Measurements from ENCODE around the gene CFLAR. TPM values are rescaled to one million over a fixed set of nuclear protein-coding genes. Genes with fewer than 3 reads are reported as not detected.
A peak's percentile ranks its signal among the peaks of the same experiment; 100 is the strongest.
"Not testable (repeated sequence)": the region's sequence is repeated elsewhere in the genome, so short reads cannot be mapped to it uniquely, and the experiment has no call there.

The CFLAR gene
- total RNA-seq, 1 donor from 2014 or later, result 62.6 TPM

GRCh38 chr2:201117735-201118094 is 1.8 kb downstream of the CFLAR start:
- H3K36me3 ChIP-seq (ENCODE audit: control insufficient read depth in 3 of 3, insufficient read depth in 3 of 3, low read length in 3 of 3); H3K27me3 ChIP-seq (ENCODE audit: control insufficient read depth in 3 of 3, insufficient read depth in 3 of 3, low read length in 3 of 3); H3K9me3 ChIP-seq (ENCODE audit: control insufficient read depth in 3 of 3, low read length in 3 of 3): not testable (repeated sequence)
- peak overlapping the region; percentile 93 to 99 (median 98) for H3K9ac ChIP-seq (ENCODE audit: low read depth in 1 of 3, low read length in 3 of 3)
- H3K27ac ChIP-seq (ENCODE audit: low read depth, low read length), result peak overlapping the region; percentile 98
- H3K4me3 ChIP-seq (ENCODE audit: low read length in 3 of 3), result peak overlapping the region; percentile 87 to 91 (median 90)
- H3K4me1 ChIP-seq (ENCODE audit: control insufficient read depth in 3 of 3, insufficient read depth in 3 of 3, low read length in 3 of 3), result peaks cover 21 to 30% (median 26%) of the 10 kb centered on the region in 3 donors

- Histone ChIP-seq H3K9me3 (ENCODE audit: control insufficient read depth in 3 of 3, low read length in 3 of 3) (no peaks in the 10 kb centered on the region), H3K27ac (ENCODE audit: low read depth, low read length) (peak overlapping the region; percentile 98), H3K27me3 (ENCODE audit: control insufficient read depth in 3 of 3, insufficient read depth in 3 of 3, low read length in 3 of 3) (no peaks in the 10 kb centered on the region), H3K4me1 (ENCODE audit: control insufficient read depth in 3 of 3, insufficient read depth in 3 of 3, low read length in 3 of 3) (peaks cover 27 to 36% (median 32%) of the 10 kb centered on the region in 3 donors), H3K9ac (ENCODE audit: low read depth in 1 of 3, low read length in 3 of 3) (peak overlapping the region; percentile 93 to 99 (median 95)), H3K36me3 (ENCODE audit: control insufficient read depth in 3 of 3, insufficient read depth in 3 of 3, low read length in 3 of 3) (peaks cover 0 to 2% (median 0%) of the 10 kb centered on the region in 3 donors), H3K4me3 (ENCODE audit: low read length in 3 of 3) (peak overlapping the region; percentile 87 to 91 (median 90))
Observed at GRCh38 chr2:201118121-201118960, 2.4 kb downstream of the CFLAR start.

- H3K9ac ChIP-seq (ENCODE audit: low read depth in 1 of 3, low read length in 3 of 3), result peak overlapping the region; percentile 93 to 99 (median 95)
- peak overlapping the region; percentile 98 for H3K27ac ChIP-seq (ENCODE audit: low read depth, low read length)
- peaks cover 36 to 45% (median 41%) of the 10 kb centered on the region in 3 donors for H3K4me1 ChIP-seq (ENCODE audit: control insufficient read depth in 3 of 3, insufficient read depth in 3 of 3, low read length in 3 of 3)
- peak overlapping the region; percentile 87 to 91 (median 90) for H3K4me3 ChIP-seq (ENCODE audit: low read length in 3 of 3)
- no peaks in the 10 kb centered on the region for H3K9me3 ChIP-seq (ENCODE audit: control insufficient read depth in 3 of 3, low read length in 3 of 3)
- peaks cover 0 to 2% (median 0%) of the 10 kb centered on the region in 3 donors for H3K36me3 ChIP-seq (ENCODE audit: control insufficient read depth in 3 of 3, insufficient read depth in 3 of 3, low read length in 3 of 3)
- no peaks in the 10 kb centered on the region for H3K27me3 ChIP-seq (ENCODE audit: control insufficient read depth in 3 of 3, insufficient read depth in 3 of 3, low read length in 3 of 3)
Observed at GRCh38 chr2:201118961-201119854, 3.2 kb downstream of the CFLAR start.

GRCh38 chr2:201122276-201122675 is 6.3 kb downstream of the CFLAR start:
- H3K27ac ChIP-seq (ENCODE audit: low read depth, low read length), result peak overlapping the region; percentile 98
- peak overlapping the region; percentile 14 to 49 (median 28) for H3K4me3 ChIP-seq (ENCODE audit: low read length in 3 of 3)

GRCh38 chr2:201126308-201127151 is 10.6 kb downstream of the CFLAR start:
- Histone ChIP-seq H3K4me3 (ENCODE audit: low read length in 3 of 3) (peak overlapping the region in 2 of 3 donors; percentile 13 to 59), H3K9ac (ENCODE audit: low read depth in 1 of 3, low read length in 3 of 3) (peak overlapping the region; percentile 34 to 66 (median 55)), H3K36me3 (ENCODE audit: control insufficient read depth in 3 of 3, insufficient read depth in 3 of 3, low read length in 3 of 3) (peaks cover 0 to 3% (median 2%) of the 10 kb centered on the region in 3 donors), H3K9me3 (ENCODE audit: control insufficient read depth in 3 of 3, low read length in 3 of 3) (no peaks in the 10 kb centered on the region), H3K27me3 (ENCODE audit: control insufficient read depth in 3 of 3, insufficient read depth in 3 of 3, low read length in 3 of 3) (no peaks in the 10 kb centered on the region), H3K4me1 (ENCODE audit: control insufficient read depth in 3 of 3, insufficient read depth in 3 of 3, low read length in 3 of 3) (peaks cover 79 to 86% (median 84%) of the 10 kb centered on the region in 3 donors), H3K27ac (ENCODE audit: low read depth, low read length) (peak overlapping the region; percentile 98)

More at GRCh38 chr2:201122276-201122675, 6.3 kb downstream of the CFLAR start:
- Histone ChIP-seq H3K9ac (ENCODE audit: low read depth in 1 of 3, low read length in 3 of 3) (no peak overlapping the region), H3K9me3 (ENCODE audit: control insufficient read depth in 3 of 3, low read length in 3 of 3) (no peaks in the 10 kb centered on the region), H3K36me3 (ENCODE audit: control insufficient read depth in 3 of 3, insufficient read depth in 3 of 3, low read length in 3 of 3) (no peaks in the 10 kb centered on the region), H3K4me1 (ENCODE audit: control insufficient read depth in 3 of 3, insufficient read depth in 3 of 3, low read length in 3 of 3) (peaks cover 60 to 75% (median 68%) of the 10 kb centered on the region in 3 donors), H3K27me3 (ENCODE audit: control insufficient read depth in 3 of 3, insufficient read depth in 3 of 3, low read length in 3 of 3) (no peaks in the 10 kb centered on the region)

GRCh38 chr2:201127152-201127511 is 11.2 kb downstream of the CFLAR start:
- H3K4me1 ChIP-seq (ENCODE audit: control insufficient read depth in 3 of 3, insufficient read depth in 3 of 3, low read length in 3 of 3), result peaks cover 80 to 86% (median 81%) of the 10 kb centered on the region in 3 donors

GRCh38 chr2:201127570-201127969 is 11.6 kb downstream of the CFLAR start:
- peaks cover 77 to 82% (median 79%) of the 10 kb centered on the region in 3 donors for H3K4me1 ChIP-seq (ENCODE audit: control insufficient read depth in 3 of 3, insufficient read depth in 3 of 3, low read length in 3 of 3)
- peak overlapping the region; percentile 55 to 66 (median 59) for H3K9ac ChIP-seq (ENCODE audit: low read depth in 1 of 3, low read length in 3 of 3)
- peaks cover 0 to 5% (median 4%) of the 10 kb centered on the region in 3 donors for H3K36me3 ChIP-seq (ENCODE audit: control insufficient read depth in 3 of 3, insufficient read depth in 3 of 3, low read length in 3 of 3)
- peak overlapping the region; percentile 37 to 59 (median 55) for H3K4me3 ChIP-seq (ENCODE audit: low read length in 3 of 3)
- peak overlapping the region; percentile 98 for H3K27ac ChIP-seq (ENCODE audit: low read depth, low read length)
- H3K27me3 ChIP-seq (ENCODE audit: control insufficient read depth in 3 of 3, insufficient read depth in 3 of 3, low read length in 3 of 3), result no peaks in the 10 kb centered on the region
- no peaks in the 10 kb centered on the region for H3K9me3 ChIP-seq (ENCODE audit: control insufficient read depth in 3 of 3, low read length in 3 of 3)

More at GRCh38 chr2:201127152-201127511, 11.2 kb downstream of the CFLAR start:
- H3K9ac ChIP-seq (ENCODE audit: low read depth in 1 of 3, low read length in 3 of 3), result peak overlapping the region; percentile 55 to 66 (median 59)
- H3K27me3 ChIP-seq (ENCODE audit: control insufficient read depth in 3 of 3, insufficient read depth in 3 of 3, low read length in 3 of 3), result no peaks in the 10 kb centered on the region
- no peaks in the 10 kb centered on the region for H3K9me3 ChIP-seq (ENCODE audit: control insufficient read depth in 3 of 3, low read length in 3 of 3)
- peak overlapping the region; percentile 37 to 59 (median 55) for H3K4me3 ChIP-seq (ENCODE audit: low read length in 3 of 3)
- H3K27ac ChIP-seq (ENCODE audit: low read depth, low read length), result peak overlapping the region; percentile 98
- peaks cover 0 to 5% (median 2%) of the 10 kb centered on the region in 3 donors for H3K36me3 ChIP-seq (ENCODE audit: control insufficient read depth in 3 of 3, insufficient read depth in 3 of 3, low read length in 3 of 3)

- Histone ChIP-seq H3K9ac (ENCODE audit: low read depth in 1 of 3, low read length in 3 of 3) (peak overlapping the region in 1 of 3 donors; percentile 27), H3K4me3 (ENCODE audit: low read length in 3 of 3) (peak overlapping the region in 1 of 3 donors; percentile 59), H3K36me3 (ENCODE audit: control insufficient read depth in 3 of 3, insufficient read depth in 3 of 3, low read length in 3 of 3) (peaks cover under 1 to 9% (median 8%) of the 10 kb centered on the region in 3 donors), H3K27me3 (ENCODE audit: control insufficient read depth in 3 of 3, insufficient read depth in 3 of 3, low read length in 3 of 3) (no peaks in the 10 kb centered on the region), H3K4me1 (ENCODE audit: control insufficient read depth in 3 of 3, insufficient read depth in 3 of 3, low read length in 3 of 3) (peaks cover 76 to 82% (median 79%) of the 10 kb centered on the region in 3 donors), H3K27ac (ENCODE audit: low read depth, low read length) (peak overlapping the region; percentile 98), H3K9me3 (ENCODE audit: control insufficient read depth in 3 of 3, low read length in 3 of 3) (no peaks in the 10 kb centered on the region)
Observed at GRCh38 chr2:201128033-201128432, 12.1 kb downstream of the CFLAR start.

All from skeletal muscle tissue (tissue), 4 donors.